Germinal center (tissue), 1 donor: ENCODE data around the gene PDLIM5.

ENCODE experiments used
- DNase-seq: peaks from one replicate; pipeline ENCODE4 v3.0.0; 2012; ENCODE audit warnings: mixed read lengths, low spot score

Gene PDLIM5

DNA sequence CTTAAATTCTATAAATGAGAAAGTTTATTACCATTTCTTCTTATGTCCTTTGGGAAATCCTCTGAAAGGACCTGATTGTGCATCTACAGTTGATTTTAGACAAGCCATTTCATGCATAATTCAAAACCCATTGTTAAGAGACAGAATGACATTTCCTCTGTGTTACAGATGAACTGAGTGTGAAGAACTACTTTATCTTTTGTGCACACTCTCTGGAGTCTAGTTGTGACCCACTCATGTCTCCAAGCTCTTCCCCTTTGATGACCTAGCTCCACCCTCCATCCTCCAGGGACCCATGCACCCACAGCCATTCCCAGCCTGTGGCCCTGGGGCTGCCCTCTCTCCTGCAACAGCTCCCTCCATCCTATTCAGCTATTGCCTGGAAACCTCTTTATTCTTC lies 248.6 kb downstream of the PDLIM5 start:
- DNase-seq = no peak

GRCh38 chr4:94701631-94702300 lies 250.0 kb downstream of the PDLIM5 start:
- no peak for DNase-seq

DNA sequence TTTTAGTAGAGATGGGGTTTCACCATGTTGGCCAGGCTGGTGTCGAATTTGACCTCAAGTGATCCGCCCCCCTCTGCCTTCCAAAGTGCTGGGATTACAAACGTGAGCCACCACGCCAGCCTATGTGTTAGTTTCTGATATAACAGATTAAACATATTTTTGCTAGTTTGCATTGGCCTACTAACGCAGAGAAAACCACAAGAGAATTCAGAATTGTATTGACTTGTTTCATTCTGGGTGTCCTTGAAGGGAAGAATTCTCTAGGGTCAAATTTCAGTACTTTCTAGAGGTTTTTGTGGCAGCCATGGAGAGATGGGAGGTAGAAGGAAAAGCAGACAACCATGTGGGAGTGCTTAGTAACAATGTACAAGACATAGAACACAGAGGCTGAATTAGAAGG lies 259.9 kb downstream of the PDLIM5 start:
- DNase-seq = no peak

DNA sequence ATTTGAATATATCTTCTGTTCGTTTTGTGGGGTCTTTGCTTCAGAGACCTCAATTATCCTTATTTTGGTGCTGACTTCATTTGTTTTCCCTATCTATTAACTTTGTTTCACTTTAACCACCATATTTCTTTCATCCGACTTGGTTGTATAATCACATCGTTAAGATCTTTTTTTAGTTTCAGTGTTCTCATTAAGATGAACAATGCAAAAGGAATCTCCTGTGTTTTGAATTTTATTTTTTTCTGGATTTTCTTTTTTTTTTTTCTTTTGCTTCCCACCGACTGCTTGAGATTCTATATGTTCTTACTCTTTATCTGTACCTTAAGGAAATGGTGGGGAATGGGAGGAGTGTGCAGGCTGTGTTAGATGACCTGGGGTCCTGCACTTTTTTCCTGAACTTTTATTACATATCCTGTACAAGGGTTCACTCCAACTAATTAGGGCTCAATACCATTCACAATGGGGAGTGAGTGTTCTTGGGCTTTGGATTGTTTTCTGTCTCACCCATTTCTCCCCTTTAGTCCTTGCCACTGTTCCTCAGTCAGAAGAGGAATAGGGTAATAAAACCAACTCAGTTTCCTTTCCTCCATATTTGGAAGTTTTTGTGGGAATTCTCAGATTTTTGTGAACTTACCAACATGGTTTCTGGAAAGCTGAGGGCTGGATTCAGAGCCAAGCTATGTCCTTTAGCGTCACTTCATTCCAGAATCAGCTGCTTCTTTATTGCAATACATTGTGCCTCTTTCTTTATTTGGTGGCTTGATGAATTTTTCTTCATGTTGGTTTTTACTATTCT lies 262.8 kb downstream of the PDLIM5 start:
- DNase-seq = no peak

DNA sequence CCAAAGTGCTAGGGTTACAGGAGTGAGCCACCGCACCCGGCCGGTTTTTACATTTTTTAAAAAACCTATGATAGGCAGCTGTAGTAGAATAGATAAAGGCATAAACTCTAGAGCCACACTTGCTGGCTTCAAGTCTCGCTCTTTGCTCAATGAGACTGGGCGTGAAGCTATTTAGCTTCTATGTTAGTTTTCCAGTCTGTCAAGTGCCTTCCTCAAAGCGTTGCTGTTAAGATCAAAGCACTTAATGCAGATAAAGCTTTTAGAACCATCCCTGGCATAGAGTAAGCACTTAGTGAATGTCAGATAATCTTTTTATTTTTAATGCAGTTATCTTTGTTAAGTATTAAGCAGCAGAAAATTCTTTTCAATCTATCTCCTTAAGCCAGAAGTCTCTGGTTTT lies 264.0 kb downstream of the PDLIM5 start:
- DNase-seq = no peak
